ENCODE data around the gene ACCSL.

The ACCSL gene

GRCh38 chr11:44003736-44004451 lies 43.9 kb upstream of the ACCSL start:
- no peak for TF ChIP-seq CTCF (IDR thresholded peaks at IDR 0.05; ENCODE audit: poor library complexity, severe bottlenecking)
- ATAC-seq (ENCODE audit: low read depth) (no peak), DNase-seq (ENCODE audit: low spot score) (no peak)
- peaks cover 6% of the 10 kb centered on the region for H3K27me3 ChIP-seq (ENCODE audit: insufficient read depth, poor library complexity, severe bottlenecking)
- H3K4me3 ChIP-seq (ENCODE audit: severe bottlenecking), result no peak overlapping the region
- H3K4me1 ChIP-seq (ENCODE audit: insufficient read depth, poor library complexity, severe bottlenecking), result no peaks in the 10 kb centered on the region
- H3K27ac ChIP-seq (ENCODE audit: poor library complexity, severe bottlenecking), result no peak overlapping the region
- H3K36me3 ChIP-seq (ENCODE audit: low read depth), result no peaks in the 10 kb centered on the region
- no peaks in the 10 kb centered on the region for H3K9me3 ChIP-seq (ENCODE audit: severe bottlenecking)

- peaks cover 6% of the 10 kb centered on the region for H3K27me3 ChIP-seq (ENCODE audit: insufficient read depth, poor library complexity, severe bottlenecking)
- no peak for TF ChIP-seq CTCF (IDR thresholded peaks at IDR 0.05; ENCODE audit: poor library complexity, severe bottlenecking)
- ATAC-seq (ENCODE audit: low read depth) (no peak), DNase-seq (ENCODE audit: low spot score) (no peak)
- H3K9me3 ChIP-seq (ENCODE audit: severe bottlenecking), result no peaks in the 10 kb centered on the region
- H3K4me3 ChIP-seq (ENCODE audit: severe bottlenecking), result no peak overlapping the region
- no peaks in the 10 kb centered on the region for H3K4me1 ChIP-seq (ENCODE audit: insufficient read depth, poor library complexity, severe bottlenecking)
- no peaks in the 10 kb centered on the region for H3K36me3 ChIP-seq (ENCODE audit: low read depth)
- no peak overlapping the region for H3K27ac ChIP-seq (ENCODE audit: poor library complexity, severe bottlenecking)
Measured at GRCh38 chr11:44004452-44005062, 43.2 kb upstream of the ACCSL start.

DNA sequence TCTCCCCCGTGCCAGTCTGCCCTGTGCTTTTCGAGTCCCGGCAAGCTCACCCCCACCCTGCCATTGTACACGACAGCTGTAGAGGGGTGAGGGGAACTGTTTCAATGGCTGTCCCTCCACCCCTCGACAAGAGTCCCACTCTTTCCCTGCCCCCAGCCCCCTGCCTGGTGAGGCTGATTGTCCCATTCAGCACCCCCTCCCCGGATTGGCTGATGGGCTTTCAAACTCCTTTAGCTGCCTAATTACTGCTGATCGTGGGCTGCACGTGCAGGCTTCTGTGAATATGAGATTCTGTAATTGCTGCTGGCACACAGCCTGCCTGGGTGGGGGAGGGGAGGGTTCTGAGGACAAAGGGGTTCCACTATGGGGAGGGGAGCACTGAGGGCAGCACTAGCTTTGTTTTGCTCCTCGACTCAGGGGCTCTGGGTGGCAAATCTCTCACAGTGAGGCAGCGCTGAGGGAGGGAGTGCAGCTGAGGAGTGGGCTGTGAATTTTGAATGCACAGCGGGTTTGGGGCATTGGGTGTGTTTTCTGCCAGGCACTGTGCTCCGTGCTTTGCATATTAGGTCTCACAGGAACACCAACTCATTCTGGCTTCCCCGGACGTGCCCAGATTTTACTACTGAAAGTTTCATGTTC lies 42.6 kb upstream of the ACCSL start:
- no peak for TF ChIP-seq CTCF (IDR thresholded peaks at IDR 0.05; ENCODE audit: poor library complexity, severe bottlenecking)
- Histone ChIP-seq H3K9me3 (ENCODE audit: severe bottlenecking) (no peaks in the 10 kb centered on the region), H3K4me3 (ENCODE audit: severe bottlenecking) (no peak overlapping the region), H3K4me1 (ENCODE audit: insufficient read depth, poor library complexity, severe bottlenecking) (no peaks in the 10 kb centered on the region), H3K36me3 (ENCODE audit: low read depth) (no peaks in the 10 kb centered on the region), H3K27ac (ENCODE audit: poor library complexity, severe bottlenecking) (no peak overlapping the region), H3K27me3 (ENCODE audit: insufficient read depth, poor library complexity, severe bottlenecking) (peaks cover 6% of the 10 kb centered on the region)
- no peak for ATAC-seq (ENCODE audit: low read depth)
- DNase-seq (ENCODE audit: low spot score), result no peak

- no peak for ATAC-seq (ENCODE audit: low read depth)
- no peaks in the 10 kb centered on the region for H3K4me1 ChIP-seq (ENCODE audit: insufficient read depth, poor library complexity, severe bottlenecking)
- H3K27me3 ChIP-seq (ENCODE audit: insufficient read depth, poor library complexity, severe bottlenecking), result peaks cover 3% of the 10 kb centered on the region
Measured at GRCh38 chr11:44005956-44006355, 41.8 kb upstream of the ACCSL start.

More at GRCh38 chr11:44005956-44006355, 41.8 kb upstream of the ACCSL start:
- Histone ChIP-seq H3K36me3 (ENCODE audit: low read depth) (no peaks in the 10 kb centered on the region), H3K4me3 (ENCODE audit: severe bottlenecking) (no peak overlapping the region), H3K27ac (ENCODE audit: poor library complexity, severe bottlenecking) (no peak overlapping the region), H3K9me3 (ENCODE audit: severe bottlenecking) (no peaks in the 10 kb centered on the region)
- TF ChIP-seq CTCF (IDR thresholded peaks at IDR 0.05; ENCODE audit: poor library complexity, severe bottlenecking), result no peak
- DNase-seq (ENCODE audit: low spot score), result no peak

All from RWPE2 (cell line).